NCI-H524 treated with DMSO at 0.1 percent for 48 hours (cell line): ENCODE measurements around the gene PDK3.

Experiments used
- DNase-seq: peaks from one replicate; lab custom pipeline; 2025; lab: John Stamatoyannopoulos, UW

PDK3 gene

DNA sequence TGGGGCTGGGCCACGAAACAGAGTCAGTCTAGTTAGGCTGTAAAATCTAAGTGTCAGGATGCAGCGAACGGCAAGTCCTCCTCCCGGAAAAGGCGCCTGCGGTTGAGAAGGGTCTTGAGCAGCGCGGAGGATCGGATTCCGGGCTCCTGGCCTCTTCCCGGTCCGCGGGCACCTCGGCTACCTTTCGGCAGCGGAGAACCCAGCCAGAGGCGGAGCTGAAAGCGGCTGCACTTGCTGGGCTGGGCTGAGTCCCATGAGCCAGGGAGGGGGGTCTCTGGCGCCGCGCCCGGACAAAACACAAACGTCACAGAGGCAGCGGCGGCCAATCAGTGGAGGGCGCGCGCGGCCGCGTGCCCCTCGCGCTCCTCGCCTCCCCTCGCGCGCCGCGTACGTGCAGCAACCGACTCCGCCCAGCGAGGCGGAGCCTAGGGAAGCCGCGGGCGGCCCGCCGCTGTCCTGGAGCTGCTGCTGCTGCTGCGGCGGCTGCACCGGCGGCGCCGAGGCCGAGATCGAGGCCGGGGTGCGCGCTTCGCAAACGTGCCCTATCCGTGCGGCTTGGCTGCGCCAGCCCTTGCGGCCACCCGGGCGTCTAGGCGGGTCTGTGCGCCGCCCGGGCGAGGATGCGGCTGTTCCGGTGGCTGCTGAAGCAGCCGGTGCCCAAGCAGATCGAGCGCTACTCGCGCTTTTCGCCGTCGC is at the start of gene PDK3:
Gene PDK3, plus strand, starts transcription at position 451 of the 696 bp plus-strand sequence. Its CDS starts 170 bp downstream, at position 621.
- DNase-seq, result peak; percentile 70

DNA sequence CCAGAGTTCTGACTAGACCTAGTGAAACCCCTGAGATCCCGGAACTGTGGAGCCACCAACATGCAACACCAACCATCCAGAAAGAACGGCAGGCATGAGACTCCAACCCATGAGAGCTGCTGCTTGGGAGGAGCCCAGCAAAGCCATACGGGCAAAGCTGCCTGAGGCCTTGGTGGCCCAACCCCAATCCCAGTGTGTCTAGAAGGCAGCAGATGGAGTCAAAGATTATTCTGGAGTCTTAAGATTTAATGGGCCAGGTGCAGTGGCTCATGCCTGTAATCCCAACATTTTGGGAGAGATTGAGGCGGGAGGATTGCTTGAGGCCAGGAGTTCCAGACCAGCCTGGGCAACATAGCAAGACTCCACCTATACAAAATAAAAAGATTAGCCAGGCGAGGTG is 49.2 kb upstream of the PDK3 start:
- DNase-seq, result no peak

DNA sequence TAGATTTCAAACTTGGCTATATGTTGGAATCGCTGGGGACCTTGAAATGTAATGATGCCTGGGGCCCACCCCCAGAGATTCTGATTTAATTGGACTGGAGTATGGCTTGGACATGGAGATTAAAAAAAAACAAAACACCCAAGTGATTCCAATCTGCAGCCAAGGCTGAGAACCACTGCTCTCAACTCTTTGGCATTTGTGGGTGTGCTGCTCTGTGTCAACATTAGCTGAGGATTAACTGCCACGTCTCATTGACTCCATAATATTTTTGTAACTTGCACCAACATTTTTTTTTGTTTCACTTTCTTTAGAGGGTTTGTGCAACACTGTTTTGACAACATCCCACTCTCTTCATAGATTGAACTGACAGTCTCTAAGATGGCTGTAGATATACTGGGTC is 41.1 kb upstream of the PDK3 start:
- no peak for DNase-seq

DNA sequence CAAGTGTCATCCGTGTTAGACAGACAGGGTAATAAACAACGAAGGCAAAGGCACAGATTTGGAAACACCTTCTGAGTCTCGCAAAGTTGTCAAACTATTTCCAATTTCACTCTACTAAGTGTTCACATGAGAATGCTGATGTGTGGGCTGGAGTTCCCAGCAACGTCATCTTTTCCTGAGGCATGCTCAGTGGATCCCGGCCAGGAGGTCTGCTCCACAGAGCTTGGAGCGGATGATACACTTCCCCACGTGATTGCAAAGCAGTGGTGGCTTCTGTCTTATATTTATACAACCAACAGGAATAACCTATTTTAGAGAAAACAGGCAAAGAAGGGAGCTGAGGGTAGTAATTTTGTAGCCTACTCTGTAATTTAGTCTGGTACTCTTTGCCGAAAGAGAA is 40.1 kb upstream of the PDK3 start:
- DNase-seq, result no peak

DNA sequence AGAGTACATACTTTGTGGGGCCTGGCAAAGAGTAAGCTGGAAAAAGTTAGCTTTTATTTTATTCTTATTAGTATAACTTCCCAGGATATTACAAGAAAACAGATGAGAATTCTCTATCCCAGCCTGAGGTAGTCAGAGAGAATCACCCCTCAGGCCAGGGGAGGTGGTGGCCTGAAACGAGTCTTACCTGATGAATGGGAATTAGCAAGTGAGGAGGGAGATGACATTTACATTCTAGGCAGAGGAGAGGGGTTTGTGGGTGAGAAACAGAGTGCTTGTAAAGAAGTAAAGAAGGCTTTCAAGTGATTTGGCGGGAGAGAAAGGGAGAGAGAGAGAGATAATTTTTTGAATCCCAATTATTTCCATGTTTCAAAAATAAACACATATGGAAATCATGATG is 39.3 kb upstream of the PDK3 start:
- no peak for DNase-seq

DNA sequence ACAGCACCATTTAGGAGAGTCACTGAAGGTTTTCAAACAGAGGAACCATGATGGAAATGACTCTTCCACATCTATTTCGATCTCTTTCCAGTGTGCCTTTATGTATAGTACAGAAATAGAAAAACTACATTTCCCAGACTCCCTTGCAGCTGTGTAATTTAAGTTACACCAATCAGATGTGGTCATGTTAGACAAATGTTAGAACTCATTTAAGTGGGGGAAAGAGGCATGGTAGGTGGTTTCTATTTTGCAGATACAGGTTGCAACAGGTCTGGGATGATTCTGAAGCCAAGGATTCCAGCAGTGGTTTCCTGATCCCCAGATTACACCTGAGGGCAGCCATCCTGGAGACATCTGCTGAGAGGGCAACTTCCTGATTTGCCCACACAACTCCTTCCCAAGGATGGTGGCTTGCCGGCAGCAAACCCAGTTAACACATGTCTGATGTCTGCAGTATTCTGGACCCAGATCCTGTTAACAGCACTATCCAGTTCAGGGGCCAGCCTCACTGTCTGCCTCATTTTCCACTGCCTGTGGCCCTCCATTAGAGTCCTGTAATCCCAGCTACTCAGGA is 38.7 kb upstream of the PDK3 start:
- no peak for DNase-seq

DNA sequence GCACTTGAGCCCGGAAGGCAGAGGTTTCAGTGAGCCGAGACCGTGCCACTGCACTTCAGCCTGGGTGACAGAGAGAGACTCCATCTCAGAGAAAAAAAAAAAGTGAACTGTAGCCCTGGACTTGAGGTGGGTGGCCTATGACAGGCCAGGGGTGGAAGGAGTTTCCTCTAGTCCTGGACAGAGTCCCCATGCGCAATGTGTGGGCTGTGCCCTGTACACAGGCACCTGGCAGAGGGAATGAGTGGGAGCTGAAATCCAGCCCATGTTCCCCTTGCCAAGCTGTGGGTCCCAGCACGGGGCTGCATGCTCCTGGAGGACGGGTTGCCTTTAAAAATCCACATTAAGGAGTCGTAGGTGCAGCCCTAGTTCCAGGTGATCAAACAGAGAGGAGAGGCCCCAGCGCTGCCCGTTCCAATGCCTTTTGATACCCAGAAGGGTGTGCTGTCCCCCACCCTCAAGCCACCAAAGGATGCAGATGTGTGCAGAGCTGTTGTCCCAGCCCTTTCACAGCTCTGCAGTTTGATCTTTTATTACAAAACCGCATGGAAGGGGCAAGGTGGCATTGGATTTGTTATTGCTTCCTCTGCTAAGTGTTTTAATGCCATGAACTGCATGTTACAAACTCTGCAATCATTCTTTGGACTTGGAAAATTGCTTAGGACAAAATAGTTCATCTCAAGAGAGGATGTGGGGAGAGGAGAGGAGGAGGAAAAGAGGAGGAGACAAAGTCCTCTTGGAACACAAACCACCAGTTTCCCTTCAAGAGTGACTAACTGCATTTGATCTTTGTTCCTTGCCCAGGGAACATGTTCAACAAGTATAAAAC is 38.0 kb upstream of the PDK3 start:
- DNase-seq, result no peak

DNA sequence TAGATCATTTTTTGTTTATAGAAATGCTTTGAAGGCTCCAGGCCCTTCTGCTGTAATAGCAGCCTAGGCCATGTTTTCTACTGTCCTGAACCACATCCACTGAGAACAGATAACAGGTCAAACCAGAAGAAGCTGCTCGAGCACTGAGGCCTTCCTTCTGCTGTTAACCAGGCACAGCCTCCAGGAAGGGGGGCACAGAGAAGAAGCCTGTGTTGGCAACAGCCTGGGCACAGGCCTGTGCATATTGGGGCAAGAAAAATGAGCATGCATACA is 37.4 kb upstream of the PDK3 start:
- DNase-seq, result no peak

DNA sequence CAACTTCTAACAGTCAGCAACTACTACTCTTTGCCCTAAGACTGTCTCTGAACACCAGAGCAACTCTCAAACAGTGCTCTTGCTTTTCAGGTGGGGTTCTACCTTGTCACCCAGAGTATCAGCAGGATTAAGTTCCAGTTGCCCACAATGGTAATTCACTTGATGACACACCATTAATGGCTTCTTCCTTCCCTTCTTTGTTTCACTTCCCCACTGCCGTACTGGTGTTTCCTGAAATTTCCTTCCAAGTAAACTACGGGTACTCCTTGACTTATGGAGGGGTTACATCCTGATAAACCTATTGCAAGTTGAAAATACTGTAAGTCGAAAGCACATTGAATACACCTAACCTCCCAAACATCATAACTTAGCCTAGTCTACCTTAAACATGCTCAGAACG is 36.6 kb upstream of the PDK3 start:
- DNase-seq, result no peak

DNA sequence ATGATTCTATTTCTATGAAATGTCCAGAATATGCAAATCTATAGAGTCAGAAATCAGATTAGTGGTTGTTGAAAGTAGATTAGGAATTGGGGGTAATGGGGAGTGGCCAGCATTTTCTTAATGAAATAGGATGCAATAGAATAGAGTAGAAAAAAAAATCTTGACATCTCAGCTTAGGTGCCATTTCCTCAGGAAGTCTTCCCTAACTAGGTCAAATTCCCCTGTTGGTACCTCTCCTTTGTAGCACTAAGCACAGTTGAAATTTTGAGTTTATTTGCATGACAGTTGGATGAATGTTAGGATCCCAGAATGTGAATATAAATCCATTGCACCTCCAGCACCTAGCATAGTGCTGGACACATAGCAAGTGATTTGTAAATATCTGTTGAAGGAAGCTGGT is 30.0 kb upstream of the PDK3 start:
- no peak for DNase-seq

DNA sequence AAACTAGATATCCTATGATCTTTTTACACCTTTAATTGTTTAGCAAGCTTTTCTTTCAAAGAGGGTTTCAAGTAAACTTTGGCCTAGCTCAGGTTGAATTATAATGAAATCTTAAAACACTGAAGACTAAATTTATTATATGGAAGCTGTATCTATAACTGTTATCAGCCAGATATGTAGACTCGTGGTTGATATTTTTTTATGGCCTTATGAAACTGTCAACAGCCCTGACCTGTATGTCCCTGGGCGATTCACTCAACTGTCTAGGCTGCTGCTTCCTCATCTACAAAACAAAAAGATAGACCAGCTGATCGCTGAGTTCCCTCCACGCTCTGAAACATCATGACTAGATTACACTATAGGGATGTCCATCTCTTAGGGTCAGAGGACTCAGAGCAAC is 21.2 kb upstream of the PDK3 start:
- no peak for DNase-seq

DNA sequence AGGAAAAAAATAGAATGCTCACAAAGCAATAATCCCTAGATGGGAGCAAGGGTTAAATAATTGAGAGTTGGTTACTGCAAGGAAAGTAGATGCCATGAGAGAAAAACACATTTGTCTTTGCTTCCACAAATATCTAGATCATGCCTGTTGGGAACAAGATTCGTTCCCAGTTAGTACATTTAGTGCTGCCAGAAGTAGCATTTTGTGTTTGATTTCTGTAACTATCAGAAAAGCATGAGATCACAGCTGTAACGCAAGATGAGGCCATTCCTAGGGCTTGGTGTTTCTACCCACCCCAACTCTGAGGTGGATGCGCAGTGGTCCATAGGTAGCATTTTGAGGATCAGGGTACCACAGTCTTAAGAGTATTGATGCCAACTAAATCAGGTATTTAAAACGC is 20.4 kb upstream of the PDK3 start:
- DNase-seq, result no peak

DNA sequence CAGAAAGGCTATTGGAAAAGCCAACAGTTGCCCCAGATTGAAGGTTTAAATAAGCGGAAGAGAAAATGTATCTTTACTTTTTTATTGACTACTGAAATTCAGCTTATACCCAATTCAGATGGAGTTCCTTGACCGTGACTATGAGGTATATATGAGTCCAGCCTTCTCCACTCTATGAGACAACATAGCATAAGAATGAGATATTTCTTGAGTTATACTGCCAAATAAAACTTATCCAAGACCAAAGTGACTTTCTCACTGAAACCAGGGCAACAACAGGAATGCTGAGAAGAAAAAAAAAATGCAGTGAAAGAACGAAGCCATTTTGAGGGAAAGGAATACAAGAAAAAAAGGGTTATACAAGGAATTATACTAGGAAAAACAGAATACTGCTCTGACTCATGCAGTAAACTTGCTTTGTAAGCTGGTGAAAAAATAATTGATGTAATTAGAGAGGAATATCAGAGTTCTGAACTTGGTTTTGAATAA is 16.3 kb upstream of the PDK3 start:
- no peak for DNase-seq

DNA sequence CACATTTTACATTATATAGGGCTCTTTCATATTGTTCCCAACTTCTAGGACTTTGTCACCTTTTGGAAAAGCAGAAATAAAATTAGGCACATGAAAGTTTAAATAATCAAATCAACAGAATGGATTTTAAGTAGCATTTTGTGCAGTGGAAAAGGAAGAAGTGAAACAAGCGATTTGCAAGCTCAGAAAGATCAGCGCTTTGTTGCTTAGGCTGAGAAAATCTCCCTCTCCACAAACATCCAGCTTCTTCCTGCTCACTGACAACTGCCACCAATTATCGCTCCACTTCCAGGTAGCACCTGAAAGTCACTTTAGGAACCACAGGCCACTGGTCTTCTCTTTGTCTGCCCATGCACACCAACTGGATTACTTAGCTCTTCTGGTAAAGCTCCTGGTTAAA is 2.0 kb upstream of the PDK3 start:
- DNase-seq, result no peak

DNA sequence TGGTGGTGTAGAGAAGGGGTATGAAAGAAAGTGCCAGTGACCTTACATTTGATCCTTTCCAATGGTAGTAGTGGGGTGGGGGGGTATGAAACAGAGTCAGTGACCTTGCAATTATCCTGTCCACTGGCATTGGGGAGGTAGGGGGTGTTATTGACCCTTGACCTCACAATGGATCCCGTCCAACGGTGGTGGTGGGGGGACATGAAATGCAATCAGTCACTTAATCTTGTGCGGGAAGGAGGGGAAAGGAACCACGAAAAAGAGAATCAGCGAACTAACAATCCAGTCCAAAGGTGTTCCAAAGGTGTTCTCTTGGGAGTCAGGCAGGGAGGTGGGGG is 619 bp upstream of the PDK3 start:
- DNase-seq, result no peak

DNA sequence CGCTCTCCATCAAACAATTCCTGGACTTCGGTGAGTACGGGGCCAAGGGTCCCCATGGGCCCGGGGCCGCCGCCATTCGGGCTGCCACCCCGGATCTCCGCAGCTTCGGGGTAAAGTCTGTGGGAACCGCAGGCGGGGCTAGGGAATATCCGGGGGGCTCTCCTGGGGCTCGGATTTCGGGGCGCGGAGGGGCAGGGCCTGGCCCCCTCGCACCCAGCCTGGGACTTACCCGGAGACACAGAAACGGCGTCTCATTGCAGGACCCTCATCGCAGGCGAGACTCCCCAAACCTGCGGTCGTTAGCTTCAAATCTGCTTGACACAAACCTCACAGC is 413 bp downstream of the PDK3 start:
- DNase-seq, result no peak

DNA sequence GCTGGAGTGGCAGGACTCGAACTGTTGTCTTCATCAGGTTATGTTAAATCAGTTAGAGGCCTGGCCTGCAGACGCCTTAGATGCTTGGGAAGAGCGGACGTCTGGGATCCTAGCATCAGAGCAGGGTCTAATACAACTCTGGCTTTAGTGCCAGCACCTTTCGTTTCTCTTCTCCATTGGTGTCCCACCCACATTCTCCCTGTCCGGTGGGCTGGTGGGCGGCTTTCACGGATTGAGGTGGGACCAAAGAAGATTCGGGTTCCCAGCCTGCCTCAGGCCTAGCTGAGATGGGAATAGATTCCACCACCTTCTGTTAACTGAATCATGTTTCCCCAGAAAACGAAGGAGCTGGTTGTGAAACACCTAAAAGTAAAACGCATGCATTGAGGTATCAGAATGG is 939 bp downstream of the PDK3 start:
- no peak for DNase-seq

DNA sequence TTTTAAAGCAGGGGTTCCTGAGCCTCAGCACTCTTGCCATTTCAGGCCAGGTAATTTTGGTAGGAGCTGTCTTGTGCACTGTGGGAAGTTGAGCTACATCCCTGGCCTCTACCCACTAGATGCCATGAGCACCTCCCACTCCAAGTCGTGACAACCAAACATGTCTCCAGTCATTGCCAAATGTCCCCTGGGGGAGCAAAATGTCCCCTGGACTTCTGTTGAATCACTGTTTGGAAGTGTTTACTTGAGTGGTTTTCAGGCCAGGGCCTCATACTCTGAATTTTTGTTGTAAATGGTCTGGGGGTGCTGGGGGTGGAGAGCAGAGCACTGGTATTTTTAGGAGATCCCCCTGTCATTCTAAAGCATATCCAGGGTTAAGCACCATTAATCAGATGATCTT is 3.2 kb downstream of the PDK3 start:
- no peak for DNase-seq

DNA sequence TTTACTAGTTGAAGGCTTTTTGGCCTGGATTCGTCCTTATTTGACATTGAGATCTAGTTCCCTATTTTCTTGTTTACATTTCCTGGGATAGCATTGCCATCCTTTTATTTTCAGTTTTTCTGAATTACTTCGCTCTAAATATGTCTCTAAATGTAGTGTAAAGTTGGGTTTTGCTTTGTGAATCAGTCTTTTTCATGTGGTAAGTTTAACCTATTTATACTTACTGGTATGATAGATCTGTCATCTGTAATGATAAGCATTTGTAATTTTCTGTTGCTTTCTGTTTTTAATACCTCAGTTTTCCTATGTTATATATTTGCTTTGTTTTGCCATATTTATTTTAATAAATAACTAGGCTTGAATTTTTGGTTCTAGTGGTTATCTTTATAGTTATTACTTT is 6.7 kb downstream of the PDK3 start:
- DNase-seq, result no peak

DNA sequence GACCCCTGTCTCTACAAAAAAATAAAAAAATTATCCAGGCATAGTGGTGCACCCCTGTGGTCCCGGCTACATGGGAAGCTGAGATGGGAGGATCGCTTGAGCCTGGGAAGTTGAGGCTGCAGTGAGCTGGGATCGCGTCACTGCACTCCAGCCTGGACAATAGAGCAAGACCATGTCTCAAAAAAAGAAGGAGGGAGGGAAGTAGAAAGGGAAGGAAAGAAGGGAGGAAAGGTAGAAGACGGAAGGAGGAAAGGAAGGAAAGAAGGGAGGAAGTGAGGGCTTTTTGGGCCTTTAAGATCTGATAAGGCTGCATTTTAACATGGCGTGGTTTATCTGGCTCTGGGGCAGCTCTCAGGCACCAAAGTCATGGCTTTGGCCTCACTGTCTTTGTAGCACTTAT is 10.4 kb downstream of the PDK3 start:
- no peak for DNase-seq

DNA sequence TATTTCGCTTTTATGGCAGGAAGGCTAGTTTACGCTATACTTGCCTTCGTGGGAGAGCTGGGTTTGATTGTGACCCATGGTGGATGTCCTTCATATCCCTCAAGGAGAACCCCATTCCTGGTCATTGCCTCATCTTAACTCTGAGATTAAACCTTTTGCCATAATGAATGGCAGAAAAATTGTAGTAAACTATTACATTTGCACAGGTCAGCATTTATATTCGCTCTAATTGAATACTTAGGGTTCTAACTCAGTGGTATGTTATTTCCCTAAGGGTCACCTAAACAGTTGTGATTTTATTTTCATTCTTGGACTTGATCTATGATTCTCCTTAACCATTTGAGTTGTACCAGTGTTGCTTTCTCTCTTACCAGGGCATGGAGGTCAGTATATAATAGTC is 13.4 kb downstream of the PDK3 start:
- DNase-seq, result no peak

DNA sequence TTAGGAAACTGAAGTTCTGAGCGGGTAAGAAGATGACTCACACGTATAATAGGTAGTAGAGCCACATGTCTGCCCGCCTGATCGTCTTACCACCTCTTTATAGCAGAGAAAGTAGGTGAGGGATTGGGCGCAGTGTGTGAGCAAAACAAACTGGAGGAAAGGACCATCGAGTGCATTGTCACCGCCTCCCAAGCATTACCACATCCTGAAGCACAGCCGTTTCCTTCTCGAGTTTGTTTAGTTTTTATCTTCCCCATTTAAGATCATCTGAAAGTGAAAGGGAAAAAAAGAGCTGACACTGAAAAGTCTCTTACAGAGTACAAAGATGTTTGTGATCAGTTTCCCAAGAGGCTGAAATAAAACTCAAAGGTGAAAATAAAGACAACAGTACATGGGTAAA is 14.8 kb downstream of the PDK3 start:
- DNase-seq, result no peak

DNA sequence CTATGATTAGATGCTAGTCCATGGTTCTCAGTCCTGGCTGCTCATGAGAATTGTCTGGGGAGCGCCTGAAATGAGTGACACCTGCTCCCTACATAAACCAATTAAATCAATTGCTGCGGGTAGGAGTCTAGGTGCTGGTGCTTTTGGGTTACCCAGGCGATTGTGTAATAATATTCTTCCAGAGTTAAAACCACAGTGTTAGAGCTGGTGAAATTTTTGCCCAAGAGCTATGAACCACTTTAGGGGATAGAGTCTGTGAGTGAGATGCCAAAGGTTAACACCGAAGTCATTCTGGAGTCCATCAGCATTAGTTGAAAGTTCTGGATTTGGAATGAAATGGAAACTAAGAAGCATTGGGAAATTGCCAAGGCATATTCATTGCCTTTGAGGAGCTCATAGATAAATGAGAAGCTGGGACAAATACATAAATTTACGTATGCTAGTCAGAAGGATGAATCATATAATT is 15.3 kb downstream of the PDK3 start:
- no peak for DNase-seq
